Left lung (tissue), 10 donors: ENCODE data around the gene DGKI. TPM values are rescaled to one million over a fixed set of nuclear protein-coding genes. Genes with fewer than 3 reads are reported as not detected.
A peak's percentile ranks its signal among the peaks of the same experiment; 100 is the strongest.

Experiments used
- ATAC-seq: fragments of 200-7000 bp; cut with Tn5 transposase; one replicate; pipeline ENCODE4 v1.9.1; 2020; ENCODE audit warnings: moderate library complexity
- DNase-seq, 4 donors: peaks; one replicate each; pipeline ENCODE4 v3.0.0-alpha.2; 2013 to 2020
- H3K27ac ChIP-seq, 2 donors: fragments of 200-600 bp; sonication (generic) in 1 of 2; one replicate each; pipeline versions ENCODE4 v1.5.0 to v1.8.0; 2020 to 2021
- H3K27me3 ChIP-seq, 2 donors: fragments of 200-600 bp; sonication (generic) in 1 of 2; one replicate each; pipeline versions ENCODE4 v1.5.0 to v1.8.0; 2020 to 2021
- H3K36me3 ChIP-seq, 2 donors: fragments of 200-600 bp; sonication (generic) in 1 of 2; one replicate each; pipeline versions ENCODE4 v1.5.0 to v1.8.0; 2020 to 2021
- H3K4me1 ChIP-seq, 2 donors: fragments of 200-600 bp; one replicate each; pipeline ENCODE4 v1.8.0; 2021
- H3K4me3 ChIP-seq, 2 donors: fragments of 200-600 bp; sonication (generic) in 1 of 2; one replicate each; pipeline versions ENCODE4 v1.5.0 to v1.8.0; 2020 to 2021; ENCODE audit warnings: mild to moderate bottlenecking in 1 of 2
- H3K9me3 ChIP-seq, 2 donors: fragments of 200-600 bp; sonication (generic) in 1 of 2; one replicate each; pipeline versions ENCODE4 v1.5.0 to v1.8.0; 2020 to 2021
- CTCF ChIP-seq, 2 donors: fragments of 200-600 bp; sonication (generic) in 1 of 2; IDR thresholded peaks; one replicate each; pipeline versions ENCODE4 v1.5.0 to v1.8.0; 2021; ENCODE audit warnings: antibody characterized with exemption in 2 of 2
- intact Hi-C, 2 donors: fragments of 100-400 bp; cut with DNase I; formaldehyde crosslinking; loops; one replicate each; pipeline versions ENCODE4 v1.11.2 to v1.14.2; 2022
- polyA plus RNA-seq, 6 donors: library from polyadenylated mRNA; unstranded; fragments of 120-200 nt; gene quantifications; one replicate each; pipeline ENCODE4 v1.2.1, GENCODE V29; 2013; ENCODE audit not compliant: insufficient read length in 6 of 6
- total RNA-seq, 2 donors: library from RNA; stranded (reverse); fragmentation: NEBNext Ultra II Directional; extraction: Animal tissue kit (Norgen Biotek cat#: 25700); gene quantifications; one replicate each; pipeline ENCODE4 v1.2.1, GENCODE V29; 2021
- donor health status: DM: no; HTN: yes; CAD: no.
- donor health status: DM: no; HTN: no; CAD: no.

Gene DGKI
- total and polyA plus RNA-seq, 8 donors = 0.34 to 1.4 (median 0.50) TPM

GRCh38 chr7:137342828-137343261 lies 503.9 kb downstream of the DGKI start:
- ATAC-seq (peak; percentile 23), DNase-seq (no peak)
- Histone ChIP-seq H3K27me3 (peaks cover 0 to 17% of the 10 kb centered on the region in 2 donors), H3K27ac (no peak overlapping the region), H3K36me3 (no peaks in the 10 kb centered on the region), H3K4me1 (no peaks in the 10 kb centered on the region), H3K4me3 (peak overlapping the region in 1 of 2 donors; percentile 22), H3K9me3 (no peaks in the 10 kb centered on the region)
- intact Hi-C loops = no loop called here
- TF ChIP-seq CTCF (IDR thresholded peaks at IDR 0.05) = no peak

GRCh38 chr7:137342265-137342664 lies 504.5 kb downstream of the DGKI start:
- Histone ChIP-seq H3K4me3 (no peak overlapping the region), H3K27me3 (peaks cover 0 to 17% of the 10 kb centered on the region in 2 donors), H3K4me1 (no peaks in the 10 kb centered on the region), H3K27ac (no peak overlapping the region), H3K36me3 (no peaks in the 10 kb centered on the region), H3K9me3 (no peaks in the 10 kb centered on the region)
- intact Hi-C loops = no loop called here
- DNase-seq (no peak), ATAC-seq (no peak)
- no peak for TF ChIP-seq CTCF (IDR thresholded peaks at IDR 0.05)

DNA sequence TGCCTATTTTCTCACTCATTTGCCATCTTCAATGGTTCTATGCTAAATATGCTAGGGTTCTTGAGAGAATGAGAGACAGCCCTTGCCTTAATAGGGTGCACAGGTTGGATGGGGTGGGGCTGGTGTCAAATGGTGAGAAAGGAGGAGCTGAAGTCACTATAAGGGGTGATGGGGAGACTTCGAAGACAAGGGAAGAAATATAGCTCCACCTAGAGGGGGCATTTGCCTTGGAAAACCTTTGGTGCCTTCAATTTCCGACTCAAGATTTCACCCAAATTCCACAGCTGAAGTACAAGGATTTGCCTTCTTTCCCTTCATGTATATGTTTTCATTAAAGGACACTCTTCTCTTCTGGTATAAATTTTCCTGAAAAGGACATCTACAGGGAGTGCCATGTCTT lies 508.9 kb downstream of the DGKI start:
- ATAC-seq = no peak
- Histone ChIP-seq H3K9me3 (peaks cover 0 to 11% of the 10 kb centered on the region in 2 donors), H3K4me1 (no peaks in the 10 kb centered on the region), H3K27ac (no peak overlapping the region), H3K27me3 (peaks cover 0 to under 1% of the 10 kb centered on the region in 2 donors), H3K36me3 (no peaks in the 10 kb centered on the region), H3K4me3 (no peak overlapping the region)
- DNase-seq = no peak
- no peak for TF ChIP-seq CTCF (IDR thresholded peaks at IDR 0.05)
- intact Hi-C loops = no loop called here

- TF ChIP-seq CTCF (IDR thresholded peaks at IDR 0.05) = no peak
- Histone ChIP-seq H3K9me3 (peaks cover 0 to 12% of the 10 kb centered on the region in 2 donors), H3K4me1 (no peaks in the 10 kb centered on the region), H3K36me3 (no peaks in the 10 kb centered on the region), H3K27ac (no peak overlapping the region), H3K27me3 (no peaks in the 10 kb centered on the region), H3K4me3 (no peak overlapping the region)
- DNase-seq = no peak
- ATAC-seq = no peak
- intact Hi-C loops = no loop called here
Observed at GRCh38 chr7:137335814-137336213, 511.0 kb downstream of the DGKI start.

DNA sequence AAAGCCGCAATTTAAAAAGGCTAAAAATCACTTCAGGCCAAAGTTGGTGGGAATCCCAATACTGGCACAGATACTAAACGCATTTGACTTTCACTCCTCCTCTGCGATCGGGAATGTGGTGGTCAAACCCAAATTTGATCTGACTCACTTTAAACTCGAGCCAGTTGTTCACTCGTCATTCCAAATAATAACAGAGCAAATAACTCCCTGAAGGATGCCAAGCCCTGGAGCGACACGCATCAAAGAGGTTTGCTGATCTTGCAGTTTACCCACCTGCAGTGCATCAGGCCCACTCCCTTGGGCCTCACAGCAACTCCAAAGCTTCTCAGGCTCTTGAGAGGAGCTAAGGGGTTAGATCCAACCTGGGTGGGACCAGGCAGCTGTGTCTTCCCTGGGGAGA lies 515.4 kb downstream of the DGKI start:
- Histone ChIP-seq H3K4me3 (no peak overlapping the region), H3K9me3 (peaks cover 0 to 11% of the 10 kb centered on the region in 2 donors), H3K36me3 (no peaks in the 10 kb centered on the region), H3K27ac (no peak overlapping the region), H3K4me1 (no peaks in the 10 kb centered on the region), H3K27me3 (no peaks in the 10 kb centered on the region)
- TF ChIP-seq CTCF (IDR thresholded peaks at IDR 0.05) = no peak
- no peak for ATAC-seq
- intact Hi-C loops = no loop called here
- no peak for DNase-seq

Other genes starting within 250 kb of the DGKI start
- 10 to 100 TPM; 57.9 to 60.8 TPM for gene CREB3L2, start 155.1 kb upstream of the DGKI start, total RNA-seq
- gene CREB3L2, start 155.1 kb upstream of the DGKI start, polyA plus RNA-seq = 10 to 100 TPM; 49.9 to 62.7 (median 58.8) TPM
- gene AKR1D1, start 229.5 kb upstream of the DGKI start, total RNA-seq = not detected
- gene AKR1D1, start 229.5 kb upstream of the DGKI start, polyA plus RNA-seq = under 1 TPM in 3 of 6 donors, not detected in 3; 0.11 to 0.17 (median 0.14) TPM